GM12878 (cell line): ENCODE data around the gene PIGS. TPM values are rescaled to one million over a fixed set of nuclear protein-coding genes. Genes with fewer than 3 reads are reported as not detected.

Experiments used
- ATAC-seq: fragments of 200-7000 bp; cut with Tn5 transposase; 3 replicates; pipeline ENCODE4 v1.9.1; 2020; ENCODE audit warnings: mild to moderate bottlenecking, moderate library complexity
- BruUV-seq: library from RNA; stranded (reverse); fragments of 400-500 nt; replicated peaks from 2 replicates; lab custom pipeline; 2021; lab: Mats Ljungman, UMichigan
- CTCF ChIA-PET: fragments of 300-600 bp; sonication (Branson Sonifier 250); formaldehyde crosslinking; extraction: SDS; loops from one replicate; lab custom pipeline; 2021; ENCODE audit warnings: inconsistent platforms; lab: Yijun Ruan, JAX
- POLR2A ChIA-PET: fragments of 350-600 bp; formaldehyde crosslinking; extraction: SDS; loops from one replicate; lab custom pipeline; 2021; ENCODE audit warnings: inconsistent platforms; lab: Charles Lee
- RAD21 ChIA-PET: fragments of 300-600 bp; sonication (Branson Sonifier 250); formaldehyde crosslinking; loops from one replicate; lab custom pipeline; 2023; ENCODE audit warnings: antibody characterized with exemption; ENCODE audit not compliant: unreplicated experiment; lab: Charles Lee
- SMC1A ChIA-PET: fragments of 300-600 bp; sonication (Branson Sonifier 250); formaldehyde crosslinking; loops from one replicate; lab custom pipeline; 2023; ENCODE audit not compliant: unreplicated experiment, uncharacterized antibody; lab: Charles Lee
- DNase-seq: peaks from one replicate; pipeline ENCODE4 v3.0.0-alpha.2; 2011; ENCODE audit warnings: low read depth, low spot score
- FAIRE-seq: peaks from 3 replicates; lab custom pipeline; 2011; peaks lifted over from hg19 to GRCh38; lab: Jason Lieb, UNC
- H2AFZ ChIP-seq: 2 replicates; pipeline ENCODE4 v1.6.0; 2011; ENCODE audit warnings: low read depth, low read length, control low read depth; ENCODE audit not compliant: control insufficient read depth
- H3K27ac ChIP-seq: 2 replicates; pipeline ENCODE4 v1.5.1; 2011; ENCODE audit warnings: control low read depth; ENCODE audit not compliant: control insufficient read depth, insufficient read depth
- H3K27me3 ChIP-seq, 2 experiments: replicated peaks in 1 of 2; 2 replicates each; pipeline versions ENCODE4 v1.6.0 to v1.6.1; 2011; ENCODE audit warnings: low read length in 1 of 2; ENCODE audit not compliant: control insufficient read depth in 2 of 2, insufficient read depth in 2 of 2
- H3K36me3 ChIP-seq, 2 experiments: 2 replicates each; pipeline ENCODE4 v1.5.1; 2011; ENCODE audit warnings: low read length in 1 of 2; ENCODE audit not compliant: control insufficient read depth in 2 of 2, insufficient read depth in 2 of 2
- H3K4me1 ChIP-seq: 2 replicates; pipeline ENCODE4 v1.6.1; 2011; ENCODE audit warnings: mild to moderate bottlenecking, low read length, moderate library complexity, mixed read lengths; ENCODE audit not compliant: control insufficient read depth, insufficient read depth
- H3K4me2 ChIP-seq: 2 replicates; pipeline ENCODE4 v1.6.0; 2011; ENCODE audit warnings: control low read depth; ENCODE audit not compliant: control insufficient read depth, insufficient read depth
- H3K4me3 ChIP-seq: fragments of 200-600 bp; sonication (generic); 2 replicates; pipeline ENCODE4 v1.5.1; 2016
- H3K79me2 ChIP-seq: 2 replicates; pipeline ENCODE4 v1.6.0; 2011; ENCODE audit warnings: low read length; ENCODE audit not compliant: control insufficient read depth, insufficient read depth
- H3K9ac ChIP-seq: 2 replicates; pipeline ENCODE4 v1.8.0; 2011; ENCODE audit warnings: low read length, control low read depth, mixed read lengths; ENCODE audit not compliant: control insufficient read depth, insufficient read depth
- H3K9me3 ChIP-seq: replicated peaks from 3 replicates; pipeline ENCODE4 v1.5.1; 2011; ENCODE audit warnings: mild to moderate bottlenecking, low read length; ENCODE audit not compliant: control insufficient read depth, insufficient read depth
- H4K20me1 ChIP-seq: 2 replicates; pipeline ENCODE4 v1.6.0; 2011; ENCODE audit not compliant: control insufficient read depth, insufficient read depth
- BHLHE40 ChIP-seq, 2 experiments: fragments of 450-650 bp in 1 of 2; IDR thresholded peaks; 2 replicates each; pipeline ENCODE4 v1.6.1; 2011 to 2017; ENCODE audit warnings: low read depth in 2 of 2, borderline replicate concordance in 1 of 2, improper control_type of control experiment in 1 of 2, low read length in 1 of 2, mild to moderate bottlenecking in 1 of 2
- E4F1 ChIP-seq: fragments of 450-650 bp; IDR thresholded peaks from 2 replicates; pipeline ENCODE4 v1.6.1; 2018; ENCODE audit warnings: borderline replicate concordance, mild to moderate bottlenecking; ENCODE audit not compliant: partially characterized antibody
- WGBS: methylation state at CpG from one replicate; pipeline ENCODE4 v1.1.6; 2016; ENCODE audit warnings: low lambda C conversion rate; ENCODE audit not compliant: insufficient replicate concordance, insufficient coverage; ENCODE audit errors: missing lambda C conversion rate; 5-methylcytosine and 5-hydroxymethylcytosine counted together
- in situ Hi-C: fragments of 300-500 bp; cut with MboI; formaldehyde crosslinking; loops from 9 replicates; pipeline ENCODE4 v1.14.3; 2018; ENCODE audit warnings: mixed read lengths
- intact Hi-C: fragments of 100-400 bp; cut with micrococcal nuclease; formaldehyde crosslinking; loops from one replicate; pipeline ENCODE4 v1.14.2; 2022; ENCODE audit not compliant: unreplicated experiment
- polyA plus RNA-seq, 11 experiments: library from polyadenylated mRNA; depleted of rRNA in 4 of 11; unstranded in 6 of 11; stranded (reverse) in 5 of 11; fragments of >200 nt; fragmentation: Nextera tagmentation in 4 of 11; fragmentation: Illumina TruSeq in 1 of 11; extraction: Ambion mirVana in 4 of 11; extraction: Trizol in 1 of 11; gene quantifications; 1 replicate in 1 of 11; 2 replicates in 10 of 11; pipeline versions ENCODE4 v1.2.1 to v1.2.3, GENCODE V29; 2011 to 2016; ENCODE audit warnings: inconsistent platforms in 2 of 11, missing spikeins in 2 of 11, low read depth in 1 of 11
- total RNA-seq, 4 experiments: library from RNA; depleted of rRNA in 3 of 4; stranded (reverse); fragments of >200 nt in 3 of 4; fragmentation: Illumina TruSeq in 1 of 4; extraction: Trizol in 1 of 4; gene quantifications; 2 replicates each; pipeline versions ENCODE4 v1.2.1 to v1.2.3, GENCODE V29; 2013 to 2021

The PIGS gene
- total and polyA plus RNA-seq, 10 of the 15 experiments (the other 5 are each of a cell fraction or from before 2014, with no cell fraction given), result 27.5 to 73.7 (median 50.7) TPM

DNA sequence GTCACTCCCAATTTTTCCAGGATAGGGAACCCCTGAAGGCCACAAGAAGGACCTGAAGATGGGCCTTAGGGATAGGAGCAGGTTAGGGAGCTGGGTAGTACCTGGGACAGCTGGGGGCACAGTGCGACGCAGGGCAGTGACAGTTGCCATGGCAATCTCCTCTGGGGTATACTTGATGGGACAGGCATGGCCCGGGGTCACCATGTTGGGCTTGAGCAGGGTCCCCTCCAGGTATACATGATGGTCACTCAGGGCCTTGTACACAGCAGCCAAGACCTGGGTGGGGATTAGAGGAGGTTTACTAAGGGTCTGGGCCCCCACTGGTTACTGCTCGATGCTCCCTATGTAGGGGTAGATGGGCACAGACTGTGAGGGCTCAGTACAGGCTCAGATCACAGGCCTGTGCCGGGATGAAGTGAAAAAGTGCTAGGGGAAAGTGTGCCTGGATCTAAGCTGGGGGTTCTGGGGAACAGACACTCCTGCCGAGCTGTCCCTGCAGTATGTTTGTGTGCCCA is 2.7 kb upstream of the PIGS start:
- no peaks in the 10 kb centered on the region for H3K9me3 ChIP-seq
- no peak overlapping the region for H3K4me3 ChIP-seq
- H2AFZ ChIP-seq, result no peak overlapping the region
- peaks cover 7 to 21% of the 10 kb centered on the region in 2 experiments; a peak in 3 of 4 replicates for H3K36me3 ChIP-seq
- intact Hi-C loops (loop anchor here (5.0 kb wide), 1 partner anchor 48 kb away; no protein-coding TSS in a partner anchor), in situ Hi-C loops (loop anchor here (25.0 kb wide), 1 partner anchor 1087 kb away; no protein-coding TSS in a partner anchor)
- TF ChIP-seq BHLHE40 (IDR thresholded peaks at IDR 0.05; ENCODE audit: borderline replicate concordance in 1 of 2, low read depth in 2 of 2, low read length in 1 of 2) (no peak), E4F1 (no peak)
- H3K27me3 ChIP-seq, result no peaks in the 10 kb centered on the region
- peaks cover 47% of the 10 kb centered on the region for H3K79me2 ChIP-seq
- CTCF ChIA-PET, result interaction anchor here (1.0 to 4.8 kb wide), 2 partner anchors 24 to 25 kb away, joined by 3 to 56 read pairs; no protein-coding TSS in a partner anchor
- FAIRE-seq, result no peak
- RAD21 ChIA-PET, result no interaction called here
- H3K9ac ChIP-seq, result no peak overlapping the region
- no peaks in the 10 kb centered on the region for H4K20me1 ChIP-seq
- no peak overlapping the region for H3K4me2 ChIP-seq
- SMC1A ChIA-PET, result interaction anchor here (1.1 to 1.2 kb wide), 2 partner anchors 24 to 25 kb away, joined by 3 read pairs; no protein-coding TSS in a partner anchor
- no peak for DNase-seq
- 94% methylated on average over 6 of the region's 6 CpGs for WGBS
- no TSS peak for BruUV-seq
- POLR2A ChIA-PET, result interaction anchor here (6.2 to 9.9 kb wide), 2 partner anchors 19 to 24 kb away, joined by 56 to 148 read pairs; partner anchors contain the start of gene UNC119
- H3K4me1 ChIP-seq, result peaks cover 20% of the 10 kb centered on the region
- no peak overlapping the region for H3K27ac ChIP-seq
- no peak for ATAC-seq
